ENCODE data around the gene COL16A1.

DNA sequence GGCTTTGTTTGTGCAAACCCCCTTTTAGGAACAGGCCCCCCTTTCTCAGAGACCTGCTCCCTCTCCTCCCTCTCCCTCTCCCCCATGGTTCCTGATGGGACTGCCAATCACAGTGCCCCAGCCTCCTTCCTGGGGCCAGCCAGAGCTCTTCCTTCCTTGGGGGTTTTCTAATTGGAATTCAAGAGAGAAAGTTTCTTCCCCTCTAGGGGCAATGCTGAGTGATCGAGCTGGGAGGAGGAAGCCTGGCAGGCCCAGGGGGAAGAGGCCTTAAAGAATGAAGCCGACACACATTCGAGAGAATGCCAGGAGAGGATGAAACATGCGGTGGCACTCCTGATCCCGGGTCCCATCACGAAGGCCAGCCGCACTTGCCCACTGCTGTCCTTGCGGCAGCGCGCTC is 21.3 kb upstream of the COL16A1 start:
- TF ChIP-seq, protein P1, sequence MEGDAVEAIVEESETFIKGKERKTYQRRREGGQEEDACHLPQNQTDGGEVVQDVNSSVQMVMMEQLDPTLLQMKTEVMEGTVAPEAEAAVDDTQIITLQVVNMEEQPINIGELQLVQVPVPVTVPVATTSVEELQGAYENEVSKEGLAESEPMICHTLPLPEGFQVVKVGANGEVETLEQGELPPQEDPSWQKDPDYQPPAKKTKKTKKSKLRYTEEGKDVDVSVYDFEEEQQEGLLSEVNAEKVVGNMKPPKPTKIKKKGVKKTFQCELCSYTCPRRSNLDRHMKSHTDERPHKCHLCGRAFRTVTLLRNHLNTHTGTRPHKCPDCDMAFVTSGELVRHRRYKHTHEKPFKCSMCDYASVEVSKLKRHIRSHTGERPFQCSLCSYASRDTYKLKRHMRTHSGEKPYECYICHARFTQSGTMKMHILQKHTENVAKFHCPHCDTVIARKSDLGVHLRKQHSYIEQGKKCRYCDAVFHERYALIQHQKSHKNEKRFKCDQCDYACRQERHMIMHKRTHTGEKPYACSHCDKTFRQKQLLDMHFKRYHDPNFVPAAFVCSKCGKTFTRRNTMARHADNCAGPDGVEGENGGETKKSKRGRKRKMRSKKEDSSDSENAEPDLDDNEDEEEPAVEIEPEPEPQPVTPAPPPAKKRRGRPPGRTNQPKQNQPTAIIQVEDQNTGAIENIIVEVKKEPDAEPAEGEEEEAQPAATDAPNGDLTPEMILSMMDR (IDR thresholded peaks at IDR 0.05): no peak
- no peak for TF ChIP-seq POLR2A (IDR thresholded peaks at IDR 0.05)

Measured in ovary (tissue), 3 donors.